ENCODE measurements around the gene PRAMEF12.

GRCh38 chr1:12770620-12771019 is 2.9 kb upstream of the PRAMEF12 start:
- TF ChIP-seq, protein P1, sequence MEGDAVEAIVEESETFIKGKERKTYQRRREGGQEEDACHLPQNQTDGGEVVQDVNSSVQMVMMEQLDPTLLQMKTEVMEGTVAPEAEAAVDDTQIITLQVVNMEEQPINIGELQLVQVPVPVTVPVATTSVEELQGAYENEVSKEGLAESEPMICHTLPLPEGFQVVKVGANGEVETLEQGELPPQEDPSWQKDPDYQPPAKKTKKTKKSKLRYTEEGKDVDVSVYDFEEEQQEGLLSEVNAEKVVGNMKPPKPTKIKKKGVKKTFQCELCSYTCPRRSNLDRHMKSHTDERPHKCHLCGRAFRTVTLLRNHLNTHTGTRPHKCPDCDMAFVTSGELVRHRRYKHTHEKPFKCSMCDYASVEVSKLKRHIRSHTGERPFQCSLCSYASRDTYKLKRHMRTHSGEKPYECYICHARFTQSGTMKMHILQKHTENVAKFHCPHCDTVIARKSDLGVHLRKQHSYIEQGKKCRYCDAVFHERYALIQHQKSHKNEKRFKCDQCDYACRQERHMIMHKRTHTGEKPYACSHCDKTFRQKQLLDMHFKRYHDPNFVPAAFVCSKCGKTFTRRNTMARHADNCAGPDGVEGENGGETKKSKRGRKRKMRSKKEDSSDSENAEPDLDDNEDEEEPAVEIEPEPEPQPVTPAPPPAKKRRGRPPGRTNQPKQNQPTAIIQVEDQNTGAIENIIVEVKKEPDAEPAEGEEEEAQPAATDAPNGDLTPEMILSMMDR (IDR thresholded peaks at IDR 0.05): no peak
- TF ChIP-seq EP300 (IDR thresholded peaks at IDR 0.05; ENCODE audit: low read depth): no peak
- no peak for TF ChIP-seq POLR2A (IDR thresholded peaks at IDR 0.05)
- TF ChIP-seq POLR2AphosphoS5 (IDR thresholded peaks at IDR 0.05): no peak

Data from transverse colon (tissue), 4 donors.